Astrocyte (in vitro differentiated cells and primary cell): ENCODE measurements around the gene PNPO.

Experiments used
- CTCF ChIP-seq: IDR thresholded peaks from 2 replicates; pipeline ENCODE4 v1.5.1; 2011; ENCODE audit warnings: low read depth, mild to moderate bottlenecking, inconsistent platforms, low read length, moderate library complexity; ENCODE audit not compliant: insufficient read depth
- EZH2 ChIP-seq: IDR thresholded peaks from 2 replicates; pipeline ENCODE4 v1.6.1; 2012; ENCODE audit warnings: mild to moderate bottlenecking, low read length, inconsistent platforms; ENCODE audit not compliant: insufficient read depth

GRCh38 chr17:47895347-47895855 is 46.0 kb upstream of the PNPO start:
- no peak for TF ChIP-seq EZH2
- no peak for TF ChIP-seq CTCF
